ENCODE results near the gene ZNF234. TPM values are rescaled to one million over a fixed set of nuclear protein-coding genes. Genes with fewer than 3 reads are reported as not detected.

The ZNF234 gene
- total and polyA plus RNA-seq, 2 of the 8 experiments (the other 6 are each of a cell fraction or from before 2014, with no cell fraction given) = 1.9 to 12.3 TPM

GRCh38 chr19:44202974-44203373, 61.6 kb downstream of the ZNF234 start (continued):
- TF ChIP-seq CHD7 (IDR thresholded peaks at IDR 0.05; ENCODE audit: insufficient replicate concordance, low read length) = no peak
